Left renal pelvis (tissue), 4 donors: ENCODE measurements around the gene SMYD3. TPM values are rescaled to one million over a fixed set of nuclear protein-coding genes. Genes with fewer than 3 reads are reported as not detected.

ENCODE experiments used
- DNase-seq, 4 donors: peaks; one replicate each; pipeline ENCODE4 v3.0.0-alpha.2; 2013; ENCODE audit warnings: low read depth in 4 of 4, low spot score in 3 of 4
- polyA plus RNA-seq, 4 donors: library from polyadenylated mRNA; unstranded; fragments of 120-200 nt; gene quantifications; one replicate each; pipeline ENCODE4 v1.2.1, GENCODE V29; 2013; ENCODE audit not compliant: insufficient read length in 4 of 4

The SMYD3 gene
- polyA plus RNA-seq, 4 donors: 13.6 to 30.5 (median 25.7) TPM

DNA sequence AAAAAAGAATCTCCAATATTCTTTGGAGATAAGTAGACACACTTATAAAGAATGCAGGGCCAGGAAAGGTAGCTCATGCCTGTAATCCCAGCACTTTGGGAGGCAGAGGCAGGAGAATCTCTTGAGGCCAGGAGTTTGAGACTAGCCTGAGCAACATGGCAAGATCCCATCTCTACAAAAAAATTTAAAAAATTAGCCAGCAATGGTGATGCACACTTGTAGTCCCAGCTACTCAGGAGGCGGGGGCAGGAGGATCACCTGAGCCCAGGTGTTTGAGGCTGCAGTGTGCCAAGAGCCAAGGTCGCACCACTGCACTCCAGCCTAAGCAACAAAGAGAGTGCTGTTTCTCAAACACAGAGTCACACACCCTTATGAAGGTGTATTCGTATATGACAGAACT lies 385.0 kb downstream of the SMYD3 start:
- no peak for DNase-seq

DNA sequence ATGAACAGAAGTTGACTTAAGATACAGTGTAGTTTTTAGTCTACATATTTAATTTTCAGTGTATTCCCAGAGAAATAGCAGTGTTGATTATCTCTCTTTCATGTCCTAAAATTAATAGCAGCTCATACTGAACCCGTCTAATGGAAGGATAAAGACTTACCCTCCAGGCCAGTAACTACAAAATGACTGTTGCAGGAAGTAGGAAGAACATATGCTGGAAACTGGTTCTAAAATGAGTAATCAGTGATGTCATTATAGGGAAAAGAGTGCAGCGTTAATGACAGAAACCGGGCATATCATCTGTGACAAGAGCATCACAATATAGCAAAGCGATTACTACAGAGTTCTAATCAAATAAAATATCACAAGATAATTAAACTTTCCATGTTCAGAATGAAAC lies 385.5 kb downstream of the SMYD3 start:
- no peak for DNase-seq

DNA sequence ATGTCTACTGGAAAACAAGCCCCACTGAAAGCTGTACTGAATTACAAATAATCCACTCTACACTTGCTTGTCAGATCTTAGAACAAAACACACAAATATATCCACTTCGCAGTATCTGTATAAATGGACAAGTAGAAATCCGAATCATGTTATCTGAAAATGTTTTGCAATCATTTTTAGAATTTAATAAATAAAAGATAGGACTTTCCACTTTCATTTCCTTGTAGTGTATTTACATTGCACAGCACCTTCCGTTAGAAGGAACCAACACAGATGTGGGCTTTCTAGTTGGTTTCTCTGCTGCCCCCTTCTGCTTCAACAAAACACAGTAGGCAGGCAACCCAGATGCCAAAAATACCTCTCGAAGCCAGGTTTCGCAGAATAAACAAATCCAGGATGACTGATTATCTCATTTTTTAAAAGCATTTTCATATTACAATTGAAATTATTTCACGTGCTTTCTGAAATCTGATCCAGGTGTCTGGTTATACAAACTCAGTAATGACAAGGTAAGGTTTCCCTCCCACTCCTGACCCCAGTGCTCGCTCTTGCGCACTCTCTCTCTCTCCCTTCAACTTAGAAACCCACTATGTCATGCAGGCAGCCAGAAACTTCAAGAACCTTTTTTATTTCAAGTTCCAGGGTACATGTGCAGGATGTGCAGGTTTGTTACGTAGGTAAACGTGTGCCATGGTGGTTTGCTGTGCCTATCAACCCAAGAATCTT lies 389.9 kb downstream of the SMYD3 start:
- peak in 3 of 4 donors; percentile 22 to 42 (median 33) for DNase-seq

DNA sequence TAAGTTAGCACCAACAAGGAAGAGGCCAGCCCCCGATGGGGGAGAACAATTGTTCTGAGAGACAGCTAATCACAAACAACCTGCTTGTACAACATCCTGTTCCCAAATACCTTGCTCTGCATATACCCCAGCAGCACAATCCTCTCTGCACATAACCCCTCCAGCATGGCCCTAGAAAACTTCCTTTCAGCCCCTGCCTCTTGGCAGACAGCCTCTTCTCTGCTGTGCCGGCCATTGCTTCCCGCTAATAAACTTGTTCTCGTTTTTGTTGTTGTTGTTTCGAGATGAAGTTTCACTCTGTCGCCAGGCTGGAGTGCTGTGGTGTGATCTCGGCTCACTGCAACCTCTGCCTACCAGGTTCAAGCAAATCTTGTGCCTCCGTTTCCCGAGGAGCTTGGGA lies 392.7 kb downstream of the SMYD3 start:
- no peak for DNase-seq

DNA sequence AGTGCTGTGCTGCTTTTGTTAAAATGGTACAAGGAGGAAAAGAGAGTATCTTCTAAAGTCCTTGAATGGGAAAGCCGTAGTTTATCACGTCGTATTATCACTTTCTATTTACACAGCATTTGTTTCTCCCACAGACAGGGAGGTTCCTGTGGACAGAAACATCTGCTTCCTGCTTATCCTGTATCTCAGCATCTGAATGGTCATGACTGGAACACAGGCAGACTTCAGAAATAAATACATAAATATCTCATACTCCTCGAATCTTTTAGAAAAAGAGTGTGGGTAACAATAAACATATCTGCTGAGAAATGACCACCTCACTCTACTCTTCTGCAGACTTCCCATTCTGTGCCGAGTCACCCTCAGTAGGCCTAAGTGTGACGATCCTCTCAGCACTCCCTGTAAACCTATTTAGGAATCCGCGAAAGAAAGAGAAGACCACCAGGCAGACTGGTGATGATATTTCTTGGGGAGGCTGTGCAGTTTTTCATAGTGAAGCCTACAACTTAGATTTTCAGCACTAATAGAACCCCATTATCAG lies 393.5 kb downstream of the SMYD3 start:
- peak in 2 of 4 donors; percentile 12 to 14 for DNase-seq

DNA sequence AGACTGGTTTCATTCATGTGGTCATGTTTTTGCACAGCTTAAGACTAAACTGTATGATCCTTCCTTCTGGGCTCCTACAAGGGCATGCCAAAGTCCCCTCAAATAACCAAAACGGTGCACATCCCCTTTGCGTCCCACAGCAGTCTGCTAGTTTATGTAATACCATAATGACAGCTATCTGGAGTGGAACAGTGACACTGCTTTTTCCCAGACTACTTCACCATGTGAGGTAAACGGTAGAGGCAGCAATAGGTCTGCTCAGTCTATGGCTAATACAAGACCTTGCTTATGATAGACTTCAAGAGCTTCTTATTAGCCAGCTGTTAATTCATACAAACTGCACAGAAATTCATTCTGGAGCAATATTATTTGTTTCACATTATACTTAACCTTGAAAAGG lies 395.5 kb downstream of the SMYD3 start:
- no peak for DNase-seq

DNA sequence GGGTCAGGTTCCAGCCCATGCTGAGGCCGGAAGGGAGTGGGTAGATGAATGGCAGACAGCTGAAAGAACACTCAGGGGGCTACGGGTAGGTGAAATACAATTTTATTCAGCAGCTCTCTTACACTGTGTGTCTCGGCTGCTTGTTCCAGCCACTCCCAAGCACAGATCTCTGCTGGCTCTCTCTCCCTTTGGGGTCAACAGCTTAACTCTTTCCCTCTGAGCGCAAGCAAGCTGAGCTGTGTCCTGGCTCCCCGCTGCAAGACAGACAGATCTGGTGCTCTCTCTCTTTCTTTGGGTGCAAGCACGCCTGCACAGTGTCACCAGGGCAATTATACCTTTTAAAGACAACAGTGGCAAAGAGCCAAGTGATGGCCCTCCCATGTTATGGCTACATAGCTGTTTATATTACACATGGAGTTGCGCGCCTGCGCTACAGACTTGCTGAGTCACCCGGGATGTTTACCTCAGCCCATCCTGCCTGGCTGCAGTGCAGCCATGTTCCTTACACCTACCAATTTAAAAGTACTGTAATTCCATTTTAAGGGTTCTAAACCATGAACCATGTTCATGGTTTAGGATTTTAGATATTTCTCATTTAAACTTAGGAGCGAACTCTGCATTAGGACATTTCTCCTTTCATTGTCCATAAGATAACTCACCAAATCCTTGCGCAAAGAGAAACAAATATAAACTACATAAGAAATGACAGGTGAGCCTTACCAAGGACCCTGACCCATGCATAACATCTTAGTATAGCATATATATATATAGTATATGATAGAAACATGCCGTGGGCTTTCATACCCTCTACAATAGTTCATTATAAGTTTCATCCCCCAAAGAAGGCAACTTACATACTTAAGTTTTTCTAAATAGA lies 396.5 kb downstream of the SMYD3 start:
- DNase-seq: no peak

DNA sequence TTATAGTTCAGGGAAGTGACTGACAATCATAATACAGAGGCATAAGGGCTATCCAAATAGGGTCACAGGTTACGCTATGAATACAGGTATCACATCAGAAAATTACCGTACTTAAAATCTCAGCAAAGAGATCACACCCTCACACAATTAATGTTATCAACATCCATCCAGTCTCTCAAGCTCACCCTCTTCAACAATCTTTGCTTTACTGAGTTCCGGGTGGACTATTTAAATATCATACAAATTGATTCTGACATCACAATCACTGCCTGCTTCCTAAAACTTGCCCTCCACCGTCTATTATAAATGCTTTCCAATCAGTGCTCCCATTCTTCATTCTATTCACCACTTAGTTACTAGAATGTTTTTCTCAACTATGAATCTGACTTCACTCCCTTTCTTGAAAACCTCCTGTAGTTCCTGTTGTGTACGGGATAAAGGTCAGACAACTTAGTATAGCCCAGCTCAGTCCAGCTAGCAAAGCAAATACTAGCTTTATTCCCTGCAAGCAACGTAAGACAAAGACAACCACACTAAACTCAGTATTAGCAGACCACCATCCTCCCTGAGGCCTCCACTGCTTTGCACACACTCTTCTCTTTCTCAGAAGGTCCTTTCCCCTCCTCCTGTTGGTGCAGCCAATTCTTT lies 398.7 kb downstream of the SMYD3 start:
- DNase-seq: no peak

- no peak for DNase-seq
Observed at GRCh38 chr1:246107516-246108277, 399.4 kb downstream of the SMYD3 start.

GRCh38 chr1:246106342-246106763 lies 400.7 kb downstream of the SMYD3 start:
- no peak for DNase-seq

GRCh38 chr1:246104927-246105326 lies 402.2 kb downstream of the SMYD3 start:
- DNase-seq: no peak

- DNase-seq: no peak
Observed at GRCh38 chr1:246099570-246099969, 407.5 kb downstream of the SMYD3 start.

GRCh38 chr1:246096356-246096755 lies 410.7 kb downstream of the SMYD3 start:
- no peak for DNase-seq

DNA sequence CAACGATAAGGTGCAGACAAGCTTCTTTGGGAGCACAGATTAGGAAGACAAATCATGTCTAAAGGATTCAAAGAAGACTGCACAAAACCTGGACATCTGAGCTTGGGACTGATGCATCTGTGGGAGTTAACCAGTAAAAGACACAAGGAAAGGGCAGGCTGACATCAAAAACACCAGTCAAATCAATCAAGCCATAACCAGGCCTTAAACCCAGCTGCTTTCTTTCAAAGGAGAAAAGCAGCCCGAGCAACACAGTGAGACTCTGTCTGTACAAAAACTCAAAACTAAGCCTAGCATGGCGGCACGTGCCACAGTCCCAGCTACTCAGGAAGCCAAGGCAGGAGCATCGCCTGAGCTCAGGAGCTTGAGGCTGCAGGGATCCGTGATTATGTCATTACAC lies 411.6 kb downstream of the SMYD3 start:
- peak in 2 of 4 donors; percentile 19 to 36 for DNase-seq

DNA sequence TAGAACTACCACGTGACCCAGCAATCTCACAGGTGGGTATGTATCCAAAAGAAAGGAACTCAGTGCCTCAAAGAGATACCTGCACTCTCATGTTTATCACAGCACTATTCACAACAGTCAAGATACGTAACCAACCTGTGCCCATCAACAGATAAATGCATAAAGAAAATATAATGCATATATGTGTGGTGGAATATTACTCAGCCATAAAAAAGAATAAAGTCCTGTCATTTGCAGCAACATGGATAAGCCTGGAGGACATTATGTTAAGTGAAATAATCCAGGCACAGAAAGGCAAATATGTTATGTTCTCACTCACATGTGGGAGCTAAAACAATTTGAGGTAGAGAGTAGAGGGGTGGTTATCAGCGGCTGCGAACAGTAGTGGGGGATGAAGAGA lies 413.8 kb downstream of the SMYD3 start:
- no peak for DNase-seq

- DNase-seq: no peak
Observed at GRCh38 chr1:246092136-246092535, 414.9 kb downstream of the SMYD3 start.

DNA sequence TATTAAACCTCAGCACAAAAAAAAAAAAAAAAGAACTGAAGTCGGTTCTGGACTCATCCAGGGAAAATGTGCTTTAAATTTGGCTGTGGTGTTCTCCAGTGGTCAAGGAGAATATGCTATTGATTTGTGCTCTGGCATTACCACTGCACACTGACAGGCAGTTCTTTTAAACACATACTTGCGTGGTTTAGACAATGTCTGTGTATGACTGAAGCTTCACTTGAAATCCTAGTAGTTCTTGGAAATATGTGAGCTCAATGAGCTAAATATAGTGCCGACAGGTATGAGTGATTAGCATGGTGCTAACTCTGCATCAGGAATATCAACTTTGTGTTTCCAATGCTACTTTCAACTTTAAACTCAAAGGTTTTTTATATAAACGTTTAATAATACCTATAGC lies 415.6 kb downstream of the SMYD3 start:
- no peak for DNase-seq

DNA sequence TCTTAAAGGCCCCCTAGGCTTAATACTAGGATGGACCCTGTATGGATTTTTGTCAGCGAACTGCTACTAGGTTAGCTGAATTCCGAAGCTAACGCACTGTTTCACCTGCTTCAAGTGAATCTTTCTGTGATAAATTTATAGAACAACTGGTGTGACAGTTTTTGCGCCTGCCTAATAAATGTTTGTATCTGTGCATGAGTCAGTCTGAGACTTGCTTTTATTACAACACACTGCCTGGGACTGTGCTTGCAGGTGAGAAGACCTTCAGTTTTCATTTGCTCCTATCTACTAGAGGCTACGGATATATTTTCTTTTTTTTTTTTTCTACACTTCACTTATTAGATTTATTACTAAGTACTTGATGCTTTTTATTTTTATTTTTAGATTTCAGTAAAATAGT lies 420.9 kb downstream of the SMYD3 start:
- DNase-seq: no peak

DNA sequence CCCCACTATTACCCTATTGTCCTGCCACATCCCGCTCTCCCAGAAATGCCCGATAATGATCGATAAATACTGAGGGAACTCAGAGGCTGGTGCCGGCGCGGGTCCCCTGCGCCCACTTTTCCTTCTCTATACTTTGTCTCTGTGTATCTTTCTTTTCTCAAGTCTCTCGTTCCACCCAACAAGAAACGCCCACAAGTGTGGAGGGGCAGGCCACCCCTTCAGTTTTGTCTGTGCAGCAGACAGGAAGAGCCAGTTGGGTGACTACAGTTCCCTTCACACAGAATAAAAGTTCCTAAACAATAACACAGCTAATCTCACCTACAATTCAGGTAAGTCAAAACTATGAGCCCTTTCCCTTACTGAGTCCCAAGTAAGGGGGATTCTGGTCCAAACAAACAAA lies 423.7 kb downstream of the SMYD3 start:
- no peak for DNase-seq

GRCh38 chr1:246081856-246082668 lies 425.0 kb downstream of the SMYD3 start:
- DNase-seq: no peak
